HG03520 (cell line): ENCODE data around the gene KLF2.
"Not testable (repeated sequence)": the region's sequence is repeated elsewhere in the genome, so short reads cannot be mapped to it uniquely, and the experiment has no call there.

Experiments used
- ATAC-seq: cut with Tn5 transposase; IDR thresholded peaks from one replicate; pipeline ENCODE4 v1.9.1; 2021; ENCODE audit warnings: mild to moderate bottlenecking, moderate library complexity; ENCODE audit not compliant: unreplicated experiment

Gene KLF2

GRCh38 chr19:16324384-16325160 lies at the start of gene KLF2:
Gene KLF2, plus strand, starts transcription at chr19:16324826. Its CDS starts 98 bp downstream, at chr19:16324924.
- peak; percentile 69 for ATAC-seq

- ATAC-seq: no peak
Observed at GRCh38 chr19:16280306-16280705, 44.3 kb upstream of the KLF2 start.

- ATAC-seq: no peak
Observed at GRCh38 chr19:16281743-16282142, 42.9 kb upstream of the KLF2 start.

GRCh38 chr19:16283210-16284061 lies 41.2 kb upstream of the KLF2 start:
- ATAC-seq: no peak

- no peak for ATAC-seq
Observed at GRCh38 chr19:16284505-16284904, 40.1 kb upstream of the KLF2 start.

- not testable (repeated sequence) for ATAC-seq
Observed at GRCh38 chr19:16285079-16285478, 39.5 kb upstream of the KLF2 start.

GRCh38 chr19:16285769-16286498 lies 38.7 kb upstream of the KLF2 start:
- ATAC-seq: no peak

- ATAC-seq: no peak
Observed at GRCh38 chr19:16288544-16288943, 36.1 kb upstream of the KLF2 start.

GRCh38 chr19:16289594-16289993 lies 35.0 kb upstream of the KLF2 start:
- ATAC-seq: no peak

GRCh38 chr19:16290692-16291091 lies 33.9 kb upstream of the KLF2 start:
- no peak for ATAC-seq

- ATAC-seq: no peak
Observed at GRCh38 chr19:16293118-16294091, 31.2 kb upstream of the KLF2 start.

GRCh38 chr19:16295057-16295456 lies 29.6 kb upstream of the KLF2 start:
- ATAC-seq: no peak

- ATAC-seq: no peak
Observed at GRCh38 chr19:16296713-16297112, 27.9 kb upstream of the KLF2 start.

GRCh38 chr19:16297575-16298178 lies 26.9 kb upstream of the KLF2 start:
- no peak for ATAC-seq

GRCh38 chr19:16298334-16298733 lies 26.3 kb upstream of the KLF2 start:
- ATAC-seq: no peak

- no peak for ATAC-seq
Observed at GRCh38 chr19:16301999-16302694, 22.5 kb upstream of the KLF2 start.

- no peak for ATAC-seq
Observed at GRCh38 chr19:16303755-16304154, 20.9 kb upstream of the KLF2 start.

GRCh38 chr19:16304511-16304910 lies 20.1 kb upstream of the KLF2 start:
- ATAC-seq: not testable (repeated sequence)

GRCh38 chr19:16305060-16305459 lies 19.6 kb upstream of the KLF2 start:
- ATAC-seq: not testable (repeated sequence)
